K562 (cell line): ENCODE results near the gene CPLX3. TPM values are rescaled to one million over a fixed set of nuclear protein-coding genes. Genes with fewer than 3 reads are reported as not detected.

Experiments
- CEBPB ChIP-seq: fragments of 450-650 bp; IDR thresholded peaks from 2 replicates; pipeline ENCODE4 v1.6.1; 2016; ENCODE audit warnings: missing genetic modification characterization, missing compliant biosample characterization
- EP400 ChIP-seq: fragments of 450-650 bp; IDR thresholded peaks from 2 replicates; pipeline ENCODE4 v1.6.1; 2017; ENCODE audit warnings: antibody characterized with exemption, mild to moderate bottlenecking, moderate library complexity
- MTF1 ChIP-seq: fragments of 250-450 bp; sonication (Bioruptor Pico); IDR thresholded peaks from 2 replicates; pipeline ENCODE4 v1.9.0; 2021; ENCODE audit warnings: moderate library complexity, mild to moderate bottlenecking, inconsistent platforms, borderline replicate concordance
- NFXL1 ChIP-seq: fragments of 450-650 bp; formaldehyde crosslinking; IDR thresholded peaks from 2 replicates; pipeline ENCODE4 v1.4.0; 2021; ENCODE audit warnings: mild to moderate bottlenecking
- SAP30 ChIP-seq: fragments of 200-600 bp; sonication (generic); IDR thresholded peaks from 2 replicates; pipeline ENCODE4 v1.6.1; 2012; ENCODE audit warnings: borderline replicate concordance, low read depth, mild to moderate bottlenecking, moderate library complexity, low read length, control low read depth, inconsistent platforms; ENCODE audit not compliant: insufficient read depth, poor library complexity, severe bottlenecking
- ZNF23 ChIP-seq: fragments of 250-450 bp; sonication (Bioruptor Pico); IDR thresholded peaks from 2 replicates; pipeline ENCODE4 v1.4.0; 2020; ENCODE audit warnings: mild to moderate bottlenecking
- ZNF785 ChIP-seq: fragments of 250-450 bp; sonication (Bioruptor Pico); IDR thresholded peaks from 2 replicates; pipeline ENCODE4 v1.4.0; 2020; ENCODE audit warnings: mild to moderate bottlenecking
- polyA plus RNA-seq, 8 experiments: library from polyadenylated mRNA; depleted of rRNA in 4 of 8; stranded (reverse) in 5 of 8; unstranded in 3 of 8; fragments of >200 nt; fragmentation: Nextera tagmentation in 2 of 8; fragmentation: Illumina TruSeq in 1 of 8; extraction: Ambion mirVana in 2 of 8; extraction: Trizol in 1 of 8; gene quantifications; 2 replicates each; pipeline versions ENCODE4 v1.2.1 to v1.2.3, GENCODE V29; 2011 to 2014; ENCODE audit warnings: inconsistent platforms in 1 of 8, missing spikeins in 1 of 8
- total RNA-seq, 7 experiments: library from RNA; depleted of rRNA in 6 of 7; stranded (reverse); fragments of >200 nt in 6 of 7; fragmentation: Illumina TruSeq in 2 of 7; extraction: Trizol in 2 of 7; gene quantifications; 2 replicates each; pipeline versions ENCODE4 v1.2.1 to v1.2.3, GENCODE V29; 2011 to 2021; ENCODE audit warnings: low replicate concordance in 1 of 7
- TF ChIP-seq, protein P1 (sequence below), 3 experiments: fragments of 200-800 bp in 1 of 3; fragments of 250-450 bp in 1 of 3; fragments of 450-650 bp in 1 of 3; sonication (Bioruptor Pico) in 1 of 3; sonication (Bioruptor generic) in 1 of 3; formaldehyde crosslinking in 1 of 3; IDR thresholded peaks; 2 replicates each; pipeline versions ENCODE4 v1.6.1 to v1.8.0; 2016 to 2022; ENCODE audit warnings: mild to moderate bottlenecking in 2 of 3, missing genetic modification characterization in 2 of 3, missing compliant biosample characterization in 1 of 3, moderate library complexity in 1 of 3

Gene CPLX3
- total and polyA plus RNA-seq, 9 of the 15 experiments (the other 6 are each of a cell fraction or from before 2014, with no cell fraction given): not detected

DNA sequence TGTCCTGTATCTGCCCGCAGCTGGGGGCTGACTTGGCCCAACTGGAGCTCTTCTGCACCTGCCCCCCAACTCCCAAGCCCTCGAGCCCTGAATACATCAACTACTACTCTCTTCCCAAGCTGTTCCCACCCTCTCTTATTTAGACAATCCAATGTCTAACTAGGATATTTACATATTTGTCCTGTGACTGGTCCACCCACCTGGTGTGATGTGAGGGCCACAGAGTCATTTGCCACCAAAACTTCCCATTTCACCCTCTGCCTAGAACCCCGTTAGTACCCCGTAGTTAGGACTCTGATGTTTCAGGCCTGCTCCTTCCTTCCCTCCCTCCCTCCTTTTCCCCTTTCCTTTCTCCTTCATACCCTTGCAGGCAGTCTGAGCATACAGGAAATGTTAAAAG lies 6.4 kb downstream of the CPLX3 start (continued):
- TF ChIP-seq, protein P1, sequence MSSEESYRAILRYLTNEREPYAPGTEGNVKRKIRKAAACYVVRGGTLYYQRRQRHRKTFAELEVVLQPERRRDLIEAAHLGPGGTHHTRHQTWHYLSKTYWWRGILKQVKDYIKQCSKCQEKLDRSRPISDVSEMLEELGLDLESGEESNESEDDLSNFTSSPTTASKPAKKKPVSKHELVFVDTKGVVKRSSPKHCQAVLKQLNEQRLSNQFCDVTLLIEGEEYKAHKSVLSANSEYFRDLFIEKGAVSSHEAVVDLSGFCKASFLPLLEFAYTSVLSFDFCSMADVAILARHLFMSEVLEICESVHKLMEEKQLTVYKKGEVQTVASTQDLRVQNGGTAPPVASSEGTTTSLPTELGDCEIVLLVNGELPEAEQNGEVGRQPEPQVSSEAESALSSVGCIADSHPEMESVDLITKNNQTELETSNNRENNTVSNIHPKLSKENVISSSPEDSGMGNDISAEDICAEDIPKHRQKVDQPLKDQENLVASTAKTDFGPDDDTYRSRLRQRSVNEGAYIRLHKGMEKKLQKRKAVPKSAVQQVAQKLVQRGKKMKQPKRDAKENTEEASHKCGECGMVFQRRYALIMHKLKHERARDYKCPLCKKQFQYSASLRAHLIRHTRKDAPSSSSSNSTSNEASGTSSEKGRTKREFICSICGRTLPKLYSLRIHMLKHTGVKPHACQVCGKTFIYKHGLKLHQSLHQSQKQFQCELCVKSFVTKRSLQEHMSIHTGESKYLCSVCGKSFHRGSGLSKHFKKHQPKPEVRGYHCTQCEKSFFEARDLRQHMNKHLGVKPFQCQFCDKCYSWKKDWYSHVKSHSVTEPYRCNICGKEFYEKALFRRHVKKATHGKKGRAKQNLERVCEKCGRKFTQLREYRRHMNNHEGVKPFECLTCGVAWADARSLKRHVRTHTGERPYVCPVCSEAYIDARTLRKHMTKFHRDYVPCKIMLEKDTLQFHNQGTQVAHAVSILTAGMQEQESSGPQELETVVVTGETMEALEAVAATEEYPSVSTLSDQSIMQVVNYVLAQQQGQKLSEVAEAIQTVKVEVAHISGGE (CRISPR knock-in tag; IDR thresholded peaks at IDR 0.05): no peak
- TF ChIP-seq SAP30 (no peak), EP400 (no peak), ZNF785 (CRISPR knock-in tag) (no peak), CEBPB (tag) (no peak), ZNF23 (no peak), MTF1 (CRISPR knock-in tag) (no peak), NFXL1 (CRISPR knock-in tag) (no peak)
